NB4 (cell line): ENCODE measurements around the gene ADGRG6.

Source experiments
- CTCF ChIP-seq: IDR thresholded peaks from one replicate; pipeline ENCODE4 v1.5.1; 2012; ENCODE audit warnings: low read depth, low read length
- MAX ChIP-seq: IDR thresholded peaks from 2 replicates; pipeline ENCODE4 v1.6.1; 2011; ENCODE audit warnings: low read depth, low read length
- POLR2A ChIP-seq: IDR thresholded peaks from 2 replicates; pipeline ENCODE4 v1.6.1; 2011; ENCODE audit warnings: mild to moderate bottlenecking; ENCODE audit not compliant: insufficient read length; ENCODE audit errors: extremely low read depth

GRCh38 chr6:142300302-142300701 is 1.5 kb upstream of the ADGRG6 start:
- no peak for TF ChIP-seq CTCF
- TF ChIP-seq POLR2A, result no peak
- TF ChIP-seq MAX, result no peak
